ENCODE measurements around the gene PLEKHN1. TPM values are rescaled to one million over a fixed set of nuclear protein-coding genes. Genes with fewer than 3 reads are reported as not detected.

PLEKHN1 gene
- polyA plus RNA-seq, 1 of the 3 experiments (the other 2 are of a cell fraction) = not detected

DNA sequence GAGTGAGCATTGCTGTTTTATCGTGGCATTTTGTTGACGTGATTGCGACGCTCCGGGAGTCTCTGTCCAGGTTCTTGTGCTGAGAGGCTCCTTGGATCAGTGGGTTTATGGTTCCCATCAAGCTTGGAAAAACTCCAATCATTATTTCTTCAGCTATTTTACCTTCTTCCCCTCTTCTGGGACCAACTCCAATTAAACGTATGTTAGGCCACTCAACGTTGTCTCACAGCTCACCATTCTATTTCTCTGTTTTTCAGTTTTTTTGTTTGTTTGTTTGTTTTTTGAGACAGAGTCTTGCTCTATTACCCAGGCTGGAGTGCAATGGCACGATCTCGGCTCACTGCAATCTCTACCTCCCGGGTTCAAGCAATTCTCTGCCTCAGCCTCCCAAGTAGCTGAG lies 25.6 kb downstream of the PLEKHN1 start:
- H4K20me1 ChIP-seq (ENCODE audit: insufficient read depth) = no peaks in the 10 kb centered on the region
- no peaks in the 10 kb centered on the region for H3K9me2 ChIP-seq
- POLR2A ChIA-PET = no interaction called here
- H2AFZ ChIP-seq (ENCODE audit: low read depth) = no peak overlapping the region
- no peak overlapping the region for H3K4me3 ChIP-seq (ENCODE audit: low read depth in 2 of 2, low read length in 1 of 2)
- no peak overlapping the region for H3K4me2 ChIP-seq
- WGBS (ENCODE audit: low lambda C conversion rate) = 90% methylated on average over 10 of the region's 10 CpGs
- H3K79me2 ChIP-seq (ENCODE audit: insufficient read depth) = no peaks in the 10 kb centered on the region
- no peak overlapping the region for H3K27ac ChIP-seq (ENCODE audit: low read depth in 2 of 2, low read length in 1 of 2)
- no peaks in the 10 kb centered on the region for H3F3A ChIP-seq (replicated peaks; ENCODE audit: insufficient read depth)
- peaks cover 16% of the 10 kb centered on the region; the same call in 1 of the 2 replicates for H3K27me3 ChIP-seq (ENCODE audit: insufficient read depth)
- CTCF ChIA-PET = interaction anchor here (0.9 to 13.2 kb wide), 7 partner anchors 9 to 130 kb away, joined by 3 to 246 read pairs (median 6); partner anchors contain the start of gene PERM1
- no peak overlapping the region for H3K9ac ChIP-seq
- TF ChIP-seq EZH2phosphoT487 (IDR thresholded peaks at IDR 0.05; ENCODE audit: borderline replicate concordance, low read depth) (no peak), EP300 (IDR thresholded peaks at IDR 0.05; ENCODE audit: borderline replicate concordance in 1 of 2, low read depth in 1 of 2, low read length in 1 of 2) (no peak), RFX5 (IDR thresholded peaks at IDR 0.05; ENCODE audit: low read length) (no peak), GATA2 (CRISPR knock-in tag; IDR thresholded peaks at IDR 0.05) (no peak), RAD21 (IDR thresholded peaks at IDR 0.05; ENCODE audit: low read length) (no peak), RXRA (IDR thresholded peaks at IDR 0.05; ENCODE audit: borderline replicate concordance, low read depth) (no peak), TEAD4 (IDR thresholded peaks at IDR 0.05; ENCODE audit: borderline replicate concordance, insufficient read depth) (no peak), TAF1 (IDR thresholded peaks at IDR 0.05; ENCODE audit: borderline replicate concordance, low read depth, low read length) (no peak), USF1 (IDR thresholded peaks at IDR 0.05; ENCODE audit: borderline replicate concordance, low read depth) (no peak), TCF12 (IDR thresholded peaks at IDR 0.05) (no peak), NRF1 (IDR thresholded peaks at IDR 0.05; ENCODE audit: low read depth, low read length) (no peak), FOXM1 (IDR thresholded peaks at IDR 0.05; ENCODE audit: low read depth) (no peak), RCOR1 (IDR thresholded peaks at IDR 0.05; ENCODE audit: low read length) (no peak), FOSL2 (IDR thresholded peaks at IDR 0.05; ENCODE audit: borderline replicate concordance, low read depth) (no peak), MAX (IDR thresholded peaks at IDR 0.05; ENCODE audit: low read depth) (no peak)
- TF ChIP-seq, protein P1, sequence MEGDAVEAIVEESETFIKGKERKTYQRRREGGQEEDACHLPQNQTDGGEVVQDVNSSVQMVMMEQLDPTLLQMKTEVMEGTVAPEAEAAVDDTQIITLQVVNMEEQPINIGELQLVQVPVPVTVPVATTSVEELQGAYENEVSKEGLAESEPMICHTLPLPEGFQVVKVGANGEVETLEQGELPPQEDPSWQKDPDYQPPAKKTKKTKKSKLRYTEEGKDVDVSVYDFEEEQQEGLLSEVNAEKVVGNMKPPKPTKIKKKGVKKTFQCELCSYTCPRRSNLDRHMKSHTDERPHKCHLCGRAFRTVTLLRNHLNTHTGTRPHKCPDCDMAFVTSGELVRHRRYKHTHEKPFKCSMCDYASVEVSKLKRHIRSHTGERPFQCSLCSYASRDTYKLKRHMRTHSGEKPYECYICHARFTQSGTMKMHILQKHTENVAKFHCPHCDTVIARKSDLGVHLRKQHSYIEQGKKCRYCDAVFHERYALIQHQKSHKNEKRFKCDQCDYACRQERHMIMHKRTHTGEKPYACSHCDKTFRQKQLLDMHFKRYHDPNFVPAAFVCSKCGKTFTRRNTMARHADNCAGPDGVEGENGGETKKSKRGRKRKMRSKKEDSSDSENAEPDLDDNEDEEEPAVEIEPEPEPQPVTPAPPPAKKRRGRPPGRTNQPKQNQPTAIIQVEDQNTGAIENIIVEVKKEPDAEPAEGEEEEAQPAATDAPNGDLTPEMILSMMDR (IDR thresholded peaks at IDR 0.05) = no peak
- H3K9me3 ChIP-seq = peaks cover 4% of the 10 kb centered on the region; the same call in 1 of the 2 replicates
- H3K36me3 ChIP-seq (replicated peaks in 1 of 2; ENCODE audit: control insufficient read depth in 1 of 2, insufficient read depth in 2 of 2, low read length in 1 of 2) = no peaks in the 10 kb centered on the region
- no peak for DNase-seq
- peaks cover 0 to 3% of the 10 kb centered on the region in 2 experiments; a peak in 1 of 4 replicates for H3K4me1 ChIP-seq (ENCODE audit: control insufficient read depth in 1 of 2, insufficient read depth in 2 of 2, low read depth in 1 of 2, low read length in 1 of 2)

All from SK-N-SH (cell line).